Neuronal stem cell (in vitro differentiated cells): Measurements from ENCODE around the gene GATAD2B.

Experiments used
- DNase-seq: peaks from one replicate; pipeline ENCODE4 v3.0.0-alpha.2; 2013; ENCODE audit warnings: low spot score
- H2AFZ ChIP-seq: one replicate; pipeline ENCODE4 v1.6.1; 2013; ENCODE audit warnings: mild to moderate bottlenecking, low read length, inconsistent platforms
- H2AK5ac ChIP-seq: 2 replicates; pipeline ENCODE4 v1.6.1; 2013; ENCODE audit warnings: low read depth, mild to moderate bottlenecking, inconsistent platforms, low read length, moderate library complexity, mixed read lengths
- H2BK120ac ChIP-seq: 2 replicates; pipeline ENCODE4 v1.6.1; 2013; ENCODE audit warnings: low read depth, mild to moderate bottlenecking, inconsistent platforms, low read length, moderate library complexity, mixed read lengths
- H2BK12ac ChIP-seq: one replicate; pipeline ENCODE4 v1.6.1; 2013; ENCODE audit warnings: low read length, inconsistent platforms
- H2BK15ac ChIP-seq: 2 replicates; pipeline ENCODE4 v1.6.1; 2013; ENCODE audit warnings: mild to moderate bottlenecking, low read length, inconsistent platforms, mixed read lengths
- H2BK5ac ChIP-seq: one replicate; pipeline ENCODE4 v1.6.1; 2013; ENCODE audit warnings: inconsistent platforms, mild to moderate bottlenecking, low read length, moderate library complexity
- H3K14ac ChIP-seq: one replicate; pipeline ENCODE4 v1.6.1; 2013; ENCODE audit warnings: low read length, inconsistent platforms
- H3K18ac ChIP-seq: 2 replicates; pipeline ENCODE4 v1.6.1; 2013; ENCODE audit warnings: low read length, inconsistent platforms
- H3K23ac ChIP-seq: 2 replicates; pipeline ENCODE4 v1.6.1; 2013; ENCODE audit warnings: low read depth, mild to moderate bottlenecking, mixed read lengths, low read length, inconsistent platforms; ENCODE audit not compliant: poor library complexity
- H3K27ac ChIP-seq: replicated peaks from 3 replicates; pipeline ENCODE4 v1.5.1; 2013; ENCODE audit warnings: low read length, inconsistent platforms
- H3K27me3 ChIP-seq, 3 experiments: 2 replicates each; pipeline ENCODE4 v1.6.1; 2013; ENCODE audit warnings: low read length in 3 of 3, mild to moderate bottlenecking in 2 of 3, inconsistent platforms in 1 of 3, low read depth in 1 of 3, mixed read lengths in 1 of 3, moderate library complexity in 1 of 3; ENCODE audit not compliant: control insufficient read depth in 3 of 3, insufficient read depth in 3 of 3
- H3K36me3 ChIP-seq, 2 donors: replicated peaks in 1 of 2; 2 replicates each; pipeline ENCODE4 v1.6.1; 2013; ENCODE audit warnings: low read length in 2 of 2; ENCODE audit not compliant: control insufficient read depth in 2 of 2, insufficient read depth in 2 of 2
- H3K4ac ChIP-seq: 2 replicates; pipeline ENCODE4 v1.6.1; 2013; ENCODE audit warnings: inconsistent platforms, mild to moderate bottlenecking, low read length, moderate library complexity
- H3K4me1 ChIP-seq, 2 donors: 1 replicate in 1 of 2; 2 replicates in 1 of 2; pipeline ENCODE4 v1.6.1; 2013; ENCODE audit warnings: low read length in 2 of 2, low read depth in 1 of 2; ENCODE audit not compliant: control insufficient read depth in 2 of 2, insufficient read depth in 1 of 2
- H3K4me2 ChIP-seq: one replicate; pipeline ENCODE4 v1.6.1; 2013; ENCODE audit warnings: mild to moderate bottlenecking, low read length, inconsistent platforms; ENCODE audit not compliant: insufficient read depth, poor library complexity, severe bottlenecking
- H3K4me3 ChIP-seq, 2 donors: 2 replicates each; pipeline ENCODE4 v1.5.1; 2013; ENCODE audit warnings: low read length in 2 of 2, mild to moderate bottlenecking in 2 of 2, inconsistent platforms in 1 of 2, moderate library complexity in 1 of 2
- H3K79me1 ChIP-seq: one replicate; pipeline ENCODE4 v1.6.1; 2013; ENCODE audit warnings: low read depth, mild to moderate bottlenecking, inconsistent platforms, low read length, moderate library complexity
- H3K9ac ChIP-seq: one replicate; pipeline ENCODE4 v1.6.1; 2013; ENCODE audit warnings: mild to moderate bottlenecking, low read depth, low read length, inconsistent platforms; ENCODE audit not compliant: poor library complexity
- H3K9me3 ChIP-seq, 2 donors: replicated peaks in 1 of 2; 2 replicates each; pipeline versions ENCODE3 to v1.6.1; 2013; ENCODE audit warnings: low read length in 2 of 2, mild to moderate bottlenecking in 2 of 2, inconsistent platforms in 1 of 2, low read depth in 1 of 2, mixed read lengths in 1 of 2, moderate library complexity in 1 of 2; ENCODE audit not compliant: control insufficient read depth in 2 of 2, insufficient read depth in 1 of 2
- H4K8ac ChIP-seq: one replicate; pipeline ENCODE4 v1.6.1; 2013; ENCODE audit warnings: low read depth, mild to moderate bottlenecking, inconsistent platforms, low read length, moderate library complexity
- H4K91ac ChIP-seq: one replicate; pipeline ENCODE4 v1.6.1; 2013; ENCODE audit warnings: low read length, low read depth, mild to moderate bottlenecking, inconsistent platforms; ENCODE audit not compliant: poor library complexity
- WGBS, 2 donors: extraction: QIAGEN DNeasy Blood & Tissue Kit; methylation state at CpG; one replicate each; pipeline ENCODE4 v1.1.7; 2013; ENCODE audit warnings: missing lambda C conversion rate in 2 of 2, mixed read lengths in 1 of 2; ENCODE audit not compliant: insufficient read length in 2 of 2, insufficient replicate concordance in 1 of 2; ENCODE audit errors: extremely low coverage in 2 of 2; 5-methylcytosine and 5-hydroxymethylcytosine counted together

Gene GATAD2B

GRCh38 chr1:153957744-153958110 lies 35.0 kb upstream of the GATAD2B start:
- Histone ChIP-seq H3K79me1 (peaks cover 18% of the 10 kb centered on the region), H3K27me3 (no peaks in the 10 kb centered on the region), H3K4me2 (peak overlapping the region; percentile 56), H2BK120ac (no peak overlapping the region), H3K23ac (peak overlapping the region; percentile 95), H3K4me1 (peaks cover 21 to 25% of the 10 kb centered on the region in 2 donors), H2BK12ac (no peak overlapping the region), H3K18ac (peak overlapping the region; percentile 97), H3K9ac (peak overlapping the region; percentile 94), H3K9me3 (no peaks in the 10 kb centered on the region), H2BK15ac (no peak overlapping the region), H4K8ac (no peak overlapping the region), H3K4me3 (peak overlapping the region; percentile 88 to 97), H3K14ac (peak overlapping the region; percentile 72), H3K4ac (no peak overlapping the region), H3K27ac (peak overlapping the region; percentile 88), H2BK5ac (no peak overlapping the region), H2AK5ac (no peak overlapping the region), H2AFZ (peak overlapping the region; percentile 90), H3K36me3 (peaks cover 20 to 53% of the 10 kb centered on the region in 2 donors), H4K91ac (no peak overlapping the region)
- DNase-seq = no peak
- no CpG with 5 or more reads among the region's 13 CpGs for WGBS, 2 donors

- H3K27ac ChIP-seq = no peak overlapping the region
- no CpG with 5 or more reads among the region's 6 CpGs for WGBS, 2 donors
- no peak for DNase-seq
Measured at GRCh38 chr1:153956997-153957715, 34.4 kb upstream of the GATAD2B start.

GRCh38 chr1:153954826-153955225 lies 32.1 kb upstream of the GATAD2B start:
- no peak overlapping the region for H3K27ac ChIP-seq
- H3K4me1 ChIP-seq = peaks cover 9 to 13% of the 10 kb centered on the region in 2 donors
- no peak overlapping the region for H2BK12ac ChIP-seq
- no peak overlapping the region for H3K9ac ChIP-seq
- H4K8ac ChIP-seq = no peak overlapping the region
- peaks cover 10% of the 10 kb centered on the region for H3K79me1 ChIP-seq
- H2BK120ac ChIP-seq = no peak overlapping the region
- H3K36me3 ChIP-seq = peaks cover 21 to 58% of the 10 kb centered on the region in 2 donors
- no peak overlapping the region for H2AFZ ChIP-seq
- H3K23ac ChIP-seq = no peak overlapping the region
- no peak overlapping the region for H2BK5ac ChIP-seq
- no peak overlapping the region for H3K4ac ChIP-seq
- no peak overlapping the region for H4K91ac ChIP-seq
- no peak overlapping the region for H2BK15ac ChIP-seq
- H3K18ac ChIP-seq = no peak overlapping the region
- H3K9me3 ChIP-seq = no peaks in the 10 kb centered on the region
- WGBS, 2 donors = no CpG with 5 or more reads among the region's 10 CpGs
- no peak overlapping the region for H2AK5ac ChIP-seq
- no peak overlapping the region for H3K4me3 ChIP-seq
- no peaks in the 10 kb centered on the region for H3K27me3 ChIP-seq
- no peak overlapping the region for H3K4me2 ChIP-seq
- DNase-seq = no peak
- no peak overlapping the region for H3K14ac ChIP-seq

More at GRCh38 chr1:153956997-153957715, 34.4 kb upstream of the GATAD2B start:
- Histone ChIP-seq H3K27me3 (no peaks in the 10 kb centered on the region), H3K4me3 (peak overlapping the region; percentile 88 to 97), H3K9ac (peak overlapping the region; percentile 94), H4K91ac (no peak overlapping the region), H3K4me1 (peaks cover 15 to 19% of the 10 kb centered on the region in 2 donors), H2AFZ (peak overlapping the region; percentile 90), H2BK5ac (no peak overlapping the region), H3K14ac (no peak overlapping the region), H2BK120ac (no peak overlapping the region), H4K8ac (no peak overlapping the region), H3K36me3 (peaks cover 26 to 57% of the 10 kb centered on the region in 2 donors), H3K79me1 (peaks cover 14% of the 10 kb centered on the region), H3K23ac (no peak overlapping the region), H2AK5ac (no peak overlapping the region), H3K9me3 (no peaks in the 10 kb centered on the region), H3K18ac (no peak overlapping the region), H3K4me2 (peak overlapping the region; percentile 56), H2BK12ac (no peak overlapping the region), H3K4ac (no peak overlapping the region), H2BK15ac (no peak overlapping the region)

GRCh38 chr1:153953859-153954365 lies 31.1 kb upstream of the GATAD2B start:
- Histone ChIP-seq H3K9me3 (no peaks in the 10 kb centered on the region), H3K18ac (no peak overlapping the region), H3K27me3 (no peaks in the 10 kb centered on the region), H3K4ac (no peak overlapping the region), H3K23ac (no peak overlapping the region), H3K79me1 (peaks cover 10% of the 10 kb centered on the region), H3K4me2 (no peak overlapping the region), H4K8ac (no peak overlapping the region), H3K27ac (no peak overlapping the region), H2AK5ac (no peak overlapping the region), H2BK15ac (no peak overlapping the region), H3K36me3 (peaks cover 20 to 57% of the 10 kb centered on the region in 2 donors), H3K14ac (no peak overlapping the region), H4K91ac (no peak overlapping the region), H2AFZ (no peak overlapping the region), H2BK5ac (no peak overlapping the region), H2BK12ac (no peak overlapping the region), H2BK120ac (no peak overlapping the region), H3K9ac (no peak overlapping the region), H3K4me1 (peaks cover 9% of the 10 kb centered on the region in 2 donors), H3K4me3 (no peak overlapping the region)
- WGBS, 2 donors = no CpG with 5 or more reads among the region's 4 CpGs
- no peak for DNase-seq
